GM23338 (cell line): Measurements from ENCODE around the gene TEKT5. TPM values are rescaled to one million over a fixed set of nuclear protein-coding genes. Genes with fewer than 3 reads are reported as not detected.
"Not testable (repeated sequence)": the region's sequence is repeated elsewhere in the genome, so short reads cannot be mapped to it uniquely, and the experiment has no call there.

Source experiments
- ATAC-seq: fragments of 200-7000 bp; cut with Tn5 transposase; 3 replicates; pipeline ENCODE4 v1.9.1; 2020
- DNase-seq: peaks from one replicate; pipeline ENCODE4 v3.0.0-alpha.2; 2015; ENCODE audit warnings: low spot score
- H2AFZ ChIP-seq: fragments of 200-600 bp; sonication (generic); 2 replicates; pipeline ENCODE4 v1.8.0; 2016; ENCODE audit warnings: antibody characterized with exemption, mild to moderate bottlenecking, moderate library complexity
- H3F3A ChIP-seq: fragments of 200-600 bp; sonication (generic); replicated peaks from 2 replicates; pipeline ENCODE4 v1.8.0; 2017; ENCODE audit warnings: antibody characterized with exemption, mixed run types, low read depth
- H3K27ac ChIP-seq: fragments of 200-600 bp; sonication (generic); 2 replicates; pipeline ENCODE4 v1.6.1; 2016; ENCODE audit warnings: low read depth
- H3K27me3 ChIP-seq: fragments of 200-600 bp; sonication (generic); 2 replicates; pipeline ENCODE4 v1.8.0; 2016; ENCODE audit warnings: mild to moderate bottlenecking, mixed run types, moderate library complexity; ENCODE audit not compliant: insufficient read depth
- H3K36me3 ChIP-seq: fragments of 200-600 bp; sonication (generic); 2 replicates; pipeline ENCODE4 v1.8.0; 2016; ENCODE audit warnings: mild to moderate bottlenecking; ENCODE audit not compliant: insufficient read depth
- H3K4me1 ChIP-seq: fragments of 200-600 bp; sonication (generic); 2 replicates; pipeline ENCODE4 v1.8.0; 2016; ENCODE audit warnings: mild to moderate bottlenecking, moderate library complexity; ENCODE audit not compliant: insufficient read depth
- H3K4me2 ChIP-seq: fragments of 200-600 bp; sonication (generic); 2 replicates; pipeline ENCODE4 v1.7.1; 2017; ENCODE audit warnings: mixed run types
- H3K4me3 ChIP-seq: fragments of 200-600 bp; sonication (generic); 2 replicates; pipeline ENCODE4 v1.6.1; 2016; ENCODE audit warnings: mixed run types
- H3K79me2 ChIP-seq: fragments of 200-600 bp; sonication (generic); replicated peaks from 2 replicates; pipeline ENCODE4 v1.8.0; 2017; ENCODE audit warnings: mild to moderate bottlenecking; ENCODE audit not compliant: insufficient read depth
- H3K9me2 ChIP-seq: fragments of 200-600 bp; sonication (generic); 2 replicates; pipeline ENCODE4 v1.8.0; 2017; ENCODE audit not compliant: insufficient read depth
- H4K20me1 ChIP-seq: fragments of 200-600 bp; sonication (generic); replicated peaks from 2 replicates; pipeline ENCODE4 v1.8.0; 2017; ENCODE audit warnings: mild to moderate bottlenecking; ENCODE audit not compliant: insufficient read depth
- H3K27ac Mint-ChIP-seq: 2 replicates; pipeline ENCODE4 v1.8.0; 2020; ENCODE audit warnings: inconsistent platforms, mild to moderate bottlenecking, moderate library complexity, mixed read lengths
- H3K27me3 Mint-ChIP-seq: 3 replicates; pipeline ENCODE4 v1.8.0; 2022; ENCODE audit warnings: low read depth, mild to moderate bottlenecking, moderate library complexity, mixed read lengths, inconsistent platforms; ENCODE audit not compliant: insufficient read depth, poor library complexity
- H3K36me3 Mint-ChIP-seq: 3 replicates; pipeline ENCODE4 v1.8.0; 2021; ENCODE audit warnings: low read depth, mild to moderate bottlenecking, inconsistent platforms, moderate library complexity, mixed read lengths
- H3K4me1 Mint-ChIP-seq: 3 replicates; pipeline ENCODE4 v1.8.0; 2020; ENCODE audit warnings: mild to moderate bottlenecking, inconsistent platforms, mixed read lengths
- H3K4me3 Mint-ChIP-seq: 3 replicates; pipeline ENCODE4 v1.8.0; 2021; ENCODE audit warnings: moderate library complexity, mild to moderate bottlenecking, inconsistent platforms, mixed read lengths
- H3K9me3 Mint-ChIP-seq: 3 replicates; pipeline ENCODE4 v1.8.0; 2020; ENCODE audit warnings: moderate library complexity, mild to moderate bottlenecking, inconsistent platforms, mixed read lengths
- CREB1 ChIP-seq: fragments of 250-450 bp; sonication (Bioruptor Pico); IDR thresholded peaks from 2 replicates; pipeline ENCODE4 v1.5.0; 2020; ENCODE audit warnings: low read depth, mild to moderate bottlenecking, moderate library complexity
- CTCF ChIP-seq, 2 experiments: fragments of 200-600 bp in 1 of 2; sonication (generic) in 1 of 2; conservative IDR thresholded peaks; 2 replicates each; pipeline versions ENCODE4 v1.5.1 to v1.6.1; 2016 to 2017; ENCODE audit warnings: antibody characterized with exemption in 2 of 2, low read depth in 2 of 2, mild to moderate bottlenecking in 2 of 2, moderate library complexity in 1 of 2
- EZH2 ChIP-seq: fragments of 200-600 bp; sonication (generic); IDR thresholded peaks from one replicate; pipeline ENCODE4 v1.8.0; 2017; ENCODE audit warnings: antibody characterized with exemption, mild to moderate bottlenecking, low read depth; ENCODE audit not compliant: unreplicated experiment
- EZH2phosphoT487 ChIP-seq: fragments of 200-600 bp; sonication (generic); IDR thresholded peaks from one replicate; pipeline ENCODE4 v1.8.1; 2018; ENCODE audit warnings: antibody characterized with exemption; ENCODE audit not compliant: unreplicated experiment
- JUNB ChIP-seq: IDR thresholded peaks from one replicate; pipeline ENCODE4 v1.6.1; 2016; ENCODE audit warnings: antibody characterized with exemption; ENCODE audit not compliant: unreplicated experiment
- POLR2AphosphoS5 ChIP-seq: IDR thresholded peaks from 2 replicates; pipeline ENCODE4 v1.6.1; 2016; ENCODE audit warnings: antibody characterized with exemption, low read depth
- STAT1 ChIP-seq: IDR thresholded peaks from one replicate; pipeline ENCODE4 v1.6.1; 2016; ENCODE audit warnings: antibody characterized with exemption; ENCODE audit not compliant: unreplicated experiment
- polyA plus RNA-seq: library from polyadenylated mRNA; unstranded; fragments of >200 nt; fragmentation: Nextera tagmentation; extraction: Ambion mirVana; gene quantifications from 2 replicates; pipeline ENCODE4 v1.2.1, GENCODE V29; 2016
- total RNA-seq: library from RNA; depleted of rRNA; stranded (reverse); fragments of >200 nt; shearing (Covaris generic); gene quantifications from 2 replicates; pipeline ENCODE4 v1.2.3, GENCODE V29; 2014
- TF ChIP-seq, protein P1 (sequence below): IDR thresholded peaks from 2 replicates; pipeline ENCODE4 v1.6.1; 2016; ENCODE audit warnings: antibody characterized with exemption
- TF ChIP-seq, protein P2 (sequence below): IDR thresholded peaks from one replicate; pipeline ENCODE4 v1.6.1; 2018; ENCODE audit warnings: antibody characterized with exemption; ENCODE audit not compliant: unreplicated experiment

The TEKT5 gene
- total and polyA plus RNA-seq, 2 experiments from 2014 or later, result 0.52 TPM; not detected in 1

GRCh38 chr16:10741249-10741648 lies 46.5 kb upstream of the TEKT5 start:
- H3K36me3 ChIP-seq, H3K9me2 ChIP-seq, H3K27ac Mint-ChIP-seq, H3K27me3 ChIP-seq, H3K4me2 ChIP-seq, H3K36me3 Mint-ChIP-seq, H3K4me1 ChIP-seq, H4K20me1 ChIP-seq, H3K27ac ChIP-seq, H3K4me3 Mint-ChIP-seq, H3K79me2 ChIP-seq, H2AFZ ChIP-seq, H3K9me3 Mint-ChIP-seq, ATAC-seq, H3K27me3 Mint-ChIP-seq, DNase-seq, H3F3A ChIP-seq, H3K4me3 ChIP-seq: not testable (repeated sequence)
- H3K4me1 Mint-ChIP-seq, result peaks cover 12% of the 10 kb centered on the region; the same call in 2 of the 3 replicates

DNA sequence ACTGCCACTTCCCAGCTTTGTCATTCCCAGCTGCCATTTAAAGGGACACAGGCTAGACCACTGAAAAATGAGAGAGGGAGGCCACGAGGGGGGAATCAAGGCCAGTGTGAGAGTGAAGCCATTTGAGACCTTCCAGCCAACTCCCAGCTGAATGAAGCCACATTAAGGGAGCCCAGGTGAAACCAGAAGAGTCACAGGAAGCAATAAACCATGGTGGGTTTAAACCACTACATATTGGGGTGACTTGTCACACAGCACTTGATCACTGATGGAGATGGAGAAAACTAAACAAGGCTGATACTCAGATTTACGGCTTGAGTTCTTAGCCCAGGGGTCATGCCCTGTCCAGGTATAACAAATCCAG lies 46.1 kb upstream of the TEKT5 start:
- Histone ChIP-seq H3K4me1 (no peaks in the 10 kb centered on the region), H4K20me1 (no peaks in the 10 kb centered on the region; the same call in 1 of the 2 replicates), H3K4me2 (no peak overlapping the region), H2AFZ (no peak overlapping the region), H3F3A (no peaks in the 10 kb centered on the region), H3K4me3 (no peak overlapping the region), H3K36me3 (no peaks in the 10 kb centered on the region), H3K9me2 (no peaks in the 10 kb centered on the region), H3K27ac (no peak overlapping the region), H3K27me3 (no peaks in the 10 kb centered on the region), H3K79me2 (no peaks in the 10 kb centered on the region)
- Mint-ChIP-seq H3K4me3 (no peak overlapping the region), H3K9me3 (no peaks in the 10 kb centered on the region), H3K27ac (no peak overlapping the region), H3K27me3 (peaks cover 6% of the 10 kb centered on the region), H3K36me3 (no peaks in the 10 kb centered on the region), H3K4me1 (peaks cover 12% of the 10 kb centered on the region; the same call in 2 of the 3 replicates)
- TF ChIP-seq JUNB (no peak), EZH2 (no peak), CTCF (conservative IDR thresholded peaks at IDR 0.05; ENCODE audit: low read depth in 2 of 2) (no peak), EZH2phosphoT487 (no peak), CREB1 (CRISPR knock-in tag) (no peak)
- TF ChIP-seq, protein P1, sequence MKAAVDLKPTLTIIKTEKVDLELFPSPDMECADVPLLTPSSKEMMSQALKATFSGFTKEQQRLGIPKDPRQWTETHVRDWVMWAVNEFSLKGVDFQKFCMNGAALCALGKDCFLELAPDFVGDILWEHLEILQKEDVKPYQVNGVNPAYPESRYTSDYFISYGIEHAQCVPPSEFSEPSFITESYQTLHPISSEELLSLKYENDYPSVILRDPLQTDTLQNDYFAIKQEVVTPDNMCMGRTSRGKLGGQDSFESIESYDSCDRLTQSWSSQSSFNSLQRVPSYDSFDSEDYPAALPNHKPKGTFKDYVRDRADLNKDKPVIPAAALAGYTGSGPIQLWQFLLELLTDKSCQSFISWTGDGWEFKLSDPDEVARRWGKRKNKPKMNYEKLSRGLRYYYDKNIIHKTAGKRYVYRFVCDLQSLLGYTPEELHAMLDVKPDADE, result no peak
- no peak for ATAC-seq
- no peak for DNase-seq

DNA sequence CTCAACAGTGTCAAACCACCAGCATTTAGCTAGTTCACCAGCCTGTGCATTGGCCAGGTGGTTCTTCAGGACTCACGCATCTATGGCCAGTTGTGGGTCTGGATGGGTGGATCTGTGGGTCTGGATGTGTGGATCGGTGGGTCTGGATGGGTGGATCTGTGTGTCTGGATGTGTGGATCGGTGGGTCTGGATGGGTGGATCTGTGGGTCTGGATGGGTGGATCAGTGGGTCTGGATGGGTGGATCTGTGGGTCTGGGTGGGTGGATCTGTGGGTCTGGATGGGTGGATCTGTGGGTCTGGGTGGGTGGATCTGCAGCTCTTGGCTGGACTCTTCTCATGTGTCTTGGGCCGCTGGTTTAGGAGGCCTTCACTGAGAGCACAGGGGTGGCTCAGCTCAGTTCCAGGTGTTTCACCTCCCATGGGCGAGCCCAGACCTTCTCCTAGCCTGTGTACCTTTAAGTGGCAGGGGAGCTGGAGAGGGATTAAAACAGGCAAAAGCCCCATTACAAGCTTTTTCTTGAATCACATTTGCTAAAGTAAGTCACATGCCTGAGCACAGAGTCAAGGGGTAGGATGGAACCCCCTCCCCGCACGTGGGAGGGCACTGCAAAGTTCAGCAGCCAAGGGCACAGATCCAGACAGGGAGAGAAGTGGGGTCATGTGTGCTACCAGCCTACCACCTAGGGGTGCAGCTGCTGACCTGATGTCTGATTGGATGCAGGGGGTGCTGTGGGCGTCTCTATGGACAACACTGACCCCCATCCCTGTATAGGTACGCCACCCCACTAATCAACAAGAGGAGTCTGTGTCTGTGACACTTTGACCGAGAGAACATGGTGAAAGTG lies 45.5 kb upstream of the TEKT5 start:
- Histone ChIP-seq H3K9me2 (no peaks in the 10 kb centered on the region), H3F3A (no peaks in the 10 kb centered on the region), H3K4me1 (no peaks in the 10 kb centered on the region), H4K20me1 (no peaks in the 10 kb centered on the region; the same call in 1 of the 2 replicates), H3K79me2 (no peaks in the 10 kb centered on the region), H3K36me3 (no peaks in the 10 kb centered on the region), H3K27ac (no peak overlapping the region), H2AFZ (no peak overlapping the region), H3K27me3 (no peaks in the 10 kb centered on the region), H3K4me2 (no peak overlapping the region), H3K4me3 (no peak overlapping the region)
- ATAC-seq (no peak), DNase-seq (no peak)
- Mint-ChIP-seq H3K27ac (no peak overlapping the region; the same call in 1 of the 2 replicates), H3K4me1 (peaks cover 12% of the 10 kb centered on the region; the same call in 2 of the 3 replicates), H3K4me3 (no peak overlapping the region), H3K27me3 (peaks cover 6% of the 10 kb centered on the region), H3K9me3 (no peaks in the 10 kb centered on the region), H3K36me3 (no peaks in the 10 kb centered on the region)
- no peak for TF ChIP-seq CTCF (conservative IDR thresholded peaks at IDR 0.05; ENCODE audit: low read depth in 2 of 2)
- no peak for TF ChIP-seq CREB1 (CRISPR knock-in tag)
- no peak for TF ChIP-seq STAT1
- no peak for TF ChIP-seq EZH2phosphoT487
- TF ChIP-seq, protein P2, sequence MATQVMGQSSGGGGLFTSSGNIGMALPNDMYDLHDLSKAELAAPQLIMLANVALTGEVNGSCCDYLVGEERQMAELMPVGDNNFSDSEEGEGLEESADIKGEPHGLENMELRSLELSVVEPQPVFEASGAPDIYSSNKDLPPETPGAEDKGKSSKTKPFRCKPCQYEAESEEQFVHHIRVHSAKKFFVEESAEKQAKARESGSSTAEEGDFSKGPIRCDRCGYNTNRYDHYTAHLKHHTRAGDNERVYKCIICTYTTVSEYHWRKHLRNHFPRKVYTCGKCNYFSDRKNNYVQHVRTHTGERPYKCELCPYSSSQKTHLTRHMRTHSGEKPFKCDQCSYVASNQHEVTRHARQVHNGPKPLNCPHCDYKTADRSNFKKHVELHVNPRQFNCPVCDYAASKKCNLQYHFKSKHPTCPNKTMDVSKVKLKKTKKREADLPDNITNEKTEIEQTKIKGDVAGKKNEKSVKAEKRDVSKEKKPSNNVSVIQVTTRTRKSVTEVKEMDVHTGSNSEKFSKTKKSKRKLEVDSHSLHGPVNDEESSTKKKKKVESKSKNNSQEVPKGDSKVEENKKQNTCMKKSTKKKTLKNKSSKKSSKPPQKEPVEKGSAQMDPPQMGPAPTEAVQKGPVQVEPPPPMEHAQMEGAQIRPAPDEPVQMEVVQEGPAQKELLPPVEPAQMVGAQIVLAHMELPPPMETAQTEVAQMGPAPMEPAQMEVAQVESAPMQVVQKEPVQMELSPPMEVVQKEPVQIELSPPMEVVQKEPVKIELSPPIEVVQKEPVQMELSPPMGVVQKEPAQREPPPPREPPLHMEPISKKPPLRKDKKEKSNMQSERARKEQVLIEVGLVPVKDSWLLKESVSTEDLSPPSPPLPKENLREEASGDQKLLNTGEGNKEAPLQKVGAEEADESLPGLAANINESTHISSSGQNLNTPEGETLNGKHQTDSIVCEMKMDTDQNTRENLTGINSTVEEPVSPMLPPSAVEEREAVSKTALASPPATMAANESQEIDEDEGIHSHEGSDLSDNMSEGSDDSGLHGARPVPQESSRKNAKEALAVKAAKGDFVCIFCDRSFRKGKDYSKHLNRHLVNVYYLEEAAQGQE, result no peak
- TF ChIP-seq POLR2AphosphoS5, result no peak
